CD4-positive, alpha-beta memory T cell (primary cell): ENCODE measurements around the gene EMD. TPM values are rescaled to one million over a fixed set of nuclear protein-coding genes. Genes with fewer than 3 reads are reported as not detected.
"Not testable (repeated sequence)": the region's sequence is repeated elsewhere in the genome, so short reads cannot be mapped to it uniquely, and the experiment has no call there.

ENCODE experiments used
- CTCF ChIA-PET: fragments of 350-600 bp; sonication (Branson Sonifier 250); formaldehyde crosslinking; loops from one replicate; lab custom pipeline; 2021; ENCODE audit warnings: inconsistent platforms; ENCODE audit not compliant: partially characterized antibody; lab: Charles Lee
- POLR2A ChIA-PET: fragments of 350-600 bp; sonication (Branson Sonifier 250); formaldehyde crosslinking; loops from one replicate; lab custom pipeline; 2021; ENCODE audit not compliant: partially characterized antibody; lab: Charles Lee
- DNase-seq, 5 donors: peaks; one replicate each; pipeline versions ENCODE4 v3.0.0 to v3.0.0-alpha.2; 2020 to 2022; ENCODE audit warnings: mixed read lengths in 1 of 5
- H3K27ac ChIP-seq: one replicate; pipeline ENCODE4 v1.7.0; 2013; ENCODE audit warnings: low read depth, low read length
- H3K27me3 ChIP-seq: 2 replicates; pipeline ENCODE4 v1.7.0; 2013; ENCODE audit warnings: mild to moderate bottlenecking, low read length, moderate library complexity; ENCODE audit not compliant: insufficient read depth
- H3K36me3 ChIP-seq: 2 replicates; pipeline ENCODE4 v1.7.0; 2013; ENCODE audit warnings: mild to moderate bottlenecking, low read length, moderate library complexity; ENCODE audit not compliant: insufficient read depth
- H3K4me1 ChIP-seq: 2 replicates; pipeline ENCODE4 v1.7.0; 2013; ENCODE audit warnings: mild to moderate bottlenecking, low read length, moderate library complexity; ENCODE audit not compliant: insufficient read depth
- H3K4me3 ChIP-seq, 2 donors: one replicate each; pipeline ENCODE4 v1.7.0; 2013; ENCODE audit warnings: low read length in 2 of 2, mild to moderate bottlenecking in 1 of 2
- H3K9me3 ChIP-seq, 2 donors: one replicate each; pipeline ENCODE4 v1.7.0; 2013; ENCODE audit warnings: low read length in 2 of 2, control low read depth in 1 of 2; ENCODE audit not compliant: control insufficient read depth in 1 of 2
- H3K27ac Mint-ChIP-seq, 7 donors: one replicate each; pipeline ENCODE4 v1.8.0; 2020 to 2021; ENCODE audit warnings: mixed read lengths in 7 of 7, mild to moderate bottlenecking in 6 of 7, inconsistent platforms in 3 of 7, moderate library complexity in 3 of 7
- H3K27me3 Mint-ChIP-seq, 2 donors: one replicate each; pipeline ENCODE4 v1.8.0; 2020 to 2021; ENCODE audit warnings: mixed read lengths in 2 of 2
- H3K36me3 Mint-ChIP-seq, 2 donors: one replicate each; pipeline ENCODE4 v1.8.0; 2020 to 2021; ENCODE audit warnings: mixed read lengths in 2 of 2, inconsistent platforms in 1 of 2, mild to moderate bottlenecking in 1 of 2
- H3K4me1 Mint-ChIP-seq, 4 donors: one replicate each; pipeline ENCODE4 v1.8.0; 2020 to 2021; ENCODE audit warnings: mixed read lengths in 4 of 4, mild to moderate bottlenecking in 1 of 4
- H3K4me3 Mint-ChIP-seq, 8 donors: one replicate each; pipeline ENCODE4 v1.8.0; 2020 to 2021; ENCODE audit warnings: mixed read lengths in 8 of 8, mild to moderate bottlenecking in 7 of 8, moderate library complexity in 6 of 8, inconsistent platforms in 3 of 8
- H3K9me3 Mint-ChIP-seq, 8 donors: one replicate each; pipeline ENCODE4 v1.8.0; 2020 to 2021; ENCODE audit warnings: mixed read lengths in 8 of 8, mild to moderate bottlenecking in 5 of 8, inconsistent platforms in 3 of 8, moderate library complexity in 1 of 8
- intact Hi-C: fragments of 100-400 bp; cut with micrococcal nuclease; formaldehyde crosslinking; loops from one replicate; pipeline ENCODE4 v1.15.1; 2023
- polyA plus RNA-seq, 2 donors: library from polyadenylated mRNA; unstranded; fragments of 300-500 nt; fragmentation: Illumina TruSeq; gene quantifications; one replicate each; pipeline ENCODE4 v1.2.3, GENCODE V29; 2021
- total RNA-seq, 2 experiments: library from RNA; stranded (reverse); gene quantifications; one replicate each; pipeline ENCODE4 v1.2.3, GENCODE V29; 2021

The EMD gene
- total and polyA plus RNA-seq, 4 experiments from 2014 or later, result 30.3 to 88.7 (median 61.2) TPM

DNA sequence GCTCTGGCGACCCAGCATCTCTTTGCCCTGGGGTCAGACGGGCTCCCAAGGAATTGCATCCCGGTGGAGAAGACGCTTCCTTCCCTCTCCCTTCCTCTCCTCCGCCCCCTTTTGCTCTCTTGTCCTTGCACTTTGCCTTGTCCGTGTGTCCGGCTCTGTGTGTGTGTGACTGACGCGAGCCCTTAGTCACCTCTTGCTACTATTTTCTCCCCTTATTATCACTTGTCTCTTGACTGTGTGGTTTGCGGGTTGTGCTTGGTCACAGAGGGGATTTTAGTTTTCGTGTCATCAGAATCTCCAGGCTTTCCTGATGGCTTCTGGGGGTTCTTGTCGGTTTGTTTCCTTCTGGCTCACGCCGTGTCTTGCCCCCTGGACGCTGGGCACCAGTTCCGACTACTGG lies 36.0 kb upstream of the EMD start:
- POLR2A ChIA-PET, H3K27ac Mint-ChIP-seq, H3K9me3 Mint-ChIP-seq, H3K4me3 ChIP-seq, intact Hi-C loops, H3K36me3 Mint-ChIP-seq, H3K27me3 Mint-ChIP-seq, H3K36me3 ChIP-seq, DNase-seq, H3K27me3 ChIP-seq, H3K4me3 Mint-ChIP-seq, H3K4me1 ChIP-seq, CTCF ChIA-PET, H3K27ac ChIP-seq, H3K9me3 ChIP-seq: not testable (repeated sequence)
- H3K4me1 Mint-ChIP-seq, result peaks cover 6 to 11% (median 8%) of the 10 kb centered on the region in 4 donors

DNA sequence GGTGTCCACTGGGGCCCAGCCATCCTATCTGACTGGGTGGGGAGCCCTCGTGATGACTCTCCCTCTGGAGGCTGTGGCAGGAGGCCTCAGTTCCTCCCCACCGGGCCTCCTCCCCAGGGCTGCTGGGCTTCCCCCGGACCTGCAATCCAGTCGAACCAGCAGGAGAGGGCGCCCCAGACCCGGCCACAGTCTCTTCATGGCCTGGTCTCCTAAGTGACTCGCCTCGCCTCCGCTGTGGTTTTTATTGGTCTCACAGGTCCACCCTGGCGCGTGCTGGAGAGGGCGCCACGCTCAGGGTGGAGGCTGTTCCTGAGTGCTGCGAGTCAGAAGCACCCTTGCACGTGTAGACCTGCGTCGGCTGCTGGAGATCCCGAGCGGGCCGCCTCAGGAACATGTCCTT lies 35.5 kb upstream of the EMD start:
- H3K4me3 Mint-ChIP-seq, H3K27me3 Mint-ChIP-seq, H3K27me3 ChIP-seq, H3K9me3 Mint-ChIP-seq, intact Hi-C loops, POLR2A ChIA-PET, H3K4me3 ChIP-seq, H3K36me3 ChIP-seq, CTCF ChIA-PET, H3K27ac ChIP-seq, DNase-seq, H3K9me3 ChIP-seq, H3K27ac Mint-ChIP-seq: not testable (repeated sequence)
- H3K4me1 ChIP-seq, result peaks cover 14% of the 10 kb centered on the region
- peaks cover 10 to 15% (median 12%) of the 10 kb centered on the region in 4 donors for H3K4me1 Mint-ChIP-seq
- peaks cover 0 to 11% of the 10 kb centered on the region in 2 donors for H3K36me3 Mint-ChIP-seq

DNA sequence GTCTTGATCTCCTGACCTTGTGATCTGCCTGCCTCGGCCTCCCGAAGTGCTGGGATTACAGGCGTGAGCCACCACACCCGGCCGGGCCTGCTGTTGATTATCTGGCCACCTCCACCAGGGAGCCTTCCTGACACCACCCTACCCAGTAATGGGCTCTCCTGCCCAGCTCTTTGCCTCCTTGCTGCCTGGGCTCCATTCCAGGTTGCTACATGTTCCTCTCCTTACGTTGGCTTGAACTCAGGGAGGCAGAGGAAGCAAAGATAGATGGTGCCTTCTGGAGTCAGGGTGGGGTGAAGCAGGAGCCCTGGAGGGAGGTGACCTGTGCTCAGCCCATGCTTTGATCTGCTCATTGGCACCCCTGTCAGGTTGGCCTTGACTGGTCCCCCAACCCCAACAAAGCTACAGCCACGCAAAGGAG lies 31.0 kb upstream of the EMD start:
- H3K27me3 ChIP-seq, result no peaks in the 10 kb centered on the region
- no peak overlapping the region for H3K27ac ChIP-seq
- Mint-ChIP-seq H3K4me3 (peak overlapping the region; percentile 6 to 72 (median 45)), H3K9me3 (no peaks in the 10 kb centered on the region), H3K36me3 (peaks cover 3 to 31% of the 10 kb centered on the region in 2 donors), H3K4me1 (peaks cover 15 to 58% (median 37%) of the 10 kb centered on the region in 4 donors), H3K27me3 (no peaks in the 10 kb centered on the region), H3K27ac (peak overlapping the region; percentile 77 to 99 (median 90))
- DNase-seq, result peak in 3 of 5 donors; percentile 22 to 35 (median 25)
- ChIA-PET CTCF (no interaction called here), POLR2A (interaction anchor here (0.9 to 12.9 kb wide), 4 partner anchors 18 to 179 kb away, joined by 3 to 245 read pairs (median 5); partner anchors contain the start of gene RPL10)
- H3K4me1 ChIP-seq, result peaks cover 59% of the 10 kb centered on the region
- H3K36me3 ChIP-seq, result peaks cover 36% of the 10 kb centered on the region
- intact Hi-C loops, result no loop called here
- no peaks in the 10 kb centered on the region for H3K9me3 ChIP-seq
- H3K4me3 ChIP-seq, result no peak overlapping the region

DNA sequence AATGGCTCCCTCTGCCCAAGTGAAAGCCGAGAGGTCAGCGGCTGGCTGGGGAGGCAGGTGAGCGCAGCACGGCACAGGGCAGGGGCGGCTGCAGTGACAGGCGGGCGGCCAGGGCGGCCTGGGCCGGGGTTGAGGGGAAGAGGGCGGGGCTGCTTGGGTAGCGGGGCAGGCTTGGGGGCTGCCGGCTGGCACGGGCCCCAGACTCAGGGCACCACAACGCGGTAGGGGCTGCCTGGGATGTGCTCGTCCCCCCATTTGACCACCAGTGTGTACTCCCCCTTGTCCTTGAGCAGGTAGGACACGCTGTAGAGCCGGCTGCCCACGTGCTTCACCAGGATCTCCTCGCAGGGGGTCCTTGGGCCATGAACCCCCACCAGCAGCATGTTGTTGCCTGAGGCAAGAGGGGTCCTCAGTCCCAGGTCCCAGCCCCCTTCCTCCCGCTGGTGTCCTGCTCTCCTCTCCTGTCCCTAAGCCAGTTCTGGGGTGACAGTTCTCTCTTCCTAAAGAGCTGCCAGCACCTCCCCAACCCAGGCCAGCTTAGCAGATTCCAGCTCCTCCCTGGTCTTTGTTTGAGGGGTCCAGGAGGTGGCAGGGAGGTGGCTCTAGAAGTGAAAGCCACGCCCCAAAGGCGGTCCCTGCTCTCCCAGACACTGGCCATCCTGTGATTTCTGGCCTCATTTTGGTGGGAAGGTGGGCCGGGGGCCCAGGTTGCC lies 30.3 kb upstream of the EMD start:
- no peaks in the 10 kb centered on the region for H3K27me3 Mint-ChIP-seq
- POLR2A ChIA-PET, result interaction anchor here (0.8 to 12.9 kb wide), 4 partner anchors 17 to 141 kb away, joined by 3 to 245 read pairs (median 6); partner anchors contain the start of gene RPL10
- peak overlapping the region in 4 of 8 donors; percentile 15 to 72 (median 48) for H3K4me3 Mint-ChIP-seq
- peak in 3 of 5 donors; percentile 15 to 33 (median 18) for DNase-seq
- peaks cover 66% of the 10 kb centered on the region for H3K4me1 ChIP-seq
- H3K27ac ChIP-seq, result peak overlapping the region; percentile 21
- peaks cover 17 to 65% (median 41%) of the 10 kb centered on the region in 4 donors for H3K4me1 Mint-ChIP-seq
- H3K9me3 Mint-ChIP-seq, result no peaks in the 10 kb centered on the region
- intact Hi-C loops, result no loop called here
- peaks cover 3 to 31% of the 10 kb centered on the region in 2 donors for H3K36me3 Mint-ChIP-seq
- CTCF ChIA-PET, result interaction anchor here (0.9 kb wide), 1 partner anchor 24 kb away, joined by 3 read pairs; no protein-coding TSS in a partner anchor
- H3K27me3 ChIP-seq, result no peaks in the 10 kb centered on the region
- H3K36me3 ChIP-seq, result peaks cover 43% of the 10 kb centered on the region
- H3K4me3 ChIP-seq, result no peak overlapping the region
- no peaks in the 10 kb centered on the region for H3K9me3 ChIP-seq
- peak overlapping the region; percentile 55 to 99 (median 87) for H3K27ac Mint-ChIP-seq

DNA sequence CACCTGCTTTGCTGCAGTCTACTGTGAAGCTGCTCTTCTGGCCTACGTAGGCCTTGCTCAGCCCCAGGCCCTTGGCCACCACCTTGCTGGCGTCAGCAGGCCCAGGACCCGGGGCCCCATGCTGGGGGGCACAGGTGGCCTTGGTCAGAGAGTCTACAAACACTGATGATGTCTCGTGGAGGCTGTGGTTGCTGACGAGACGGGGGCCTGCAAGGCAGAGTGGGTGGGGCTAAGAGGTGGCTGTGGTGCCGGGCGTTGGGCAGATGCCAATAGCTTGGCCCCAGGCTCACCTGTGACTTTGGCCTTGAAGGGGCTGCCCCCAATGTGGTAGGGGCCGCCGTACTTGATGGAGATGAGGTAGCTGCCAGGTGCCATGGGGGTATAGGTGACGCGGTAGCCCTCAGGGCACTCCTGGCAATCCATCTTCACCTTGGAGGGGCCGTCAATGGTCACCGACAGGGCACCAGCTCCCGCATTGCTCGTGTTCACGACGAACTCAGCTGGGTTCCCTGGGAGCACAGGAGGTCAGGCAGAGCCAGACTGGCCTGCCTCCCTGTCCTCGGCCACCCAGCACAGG lies 29.6 kb upstream of the EMD start:
- peaks cover 49% of the 10 kb centered on the region for H3K36me3 ChIP-seq
- ChIA-PET POLR2A (interaction anchor here (0.8 to 12.9 kb wide), 4 partner anchors 17 to 140 kb away, joined by 3 to 245 read pairs (median 6); partner anchors contain the start of gene RPL10), CTCF (interaction anchor here (0.9 kb wide), 1 partner anchor 24 kb away, joined by 3 read pairs; no protein-coding TSS in a partner anchor)
- H3K36me3 Mint-ChIP-seq, result peaks cover 3 to 31% of the 10 kb centered on the region in 2 donors
- peaks cover 22 to 71% (median 41%) of the 10 kb centered on the region in 4 donors for H3K4me1 Mint-ChIP-seq
- H3K4me3 Mint-ChIP-seq, result peak overlapping the region in 5 of 8 donors; percentile 4 to 51 (median 44)
- no peak overlapping the region for H3K4me3 ChIP-seq
- H3K27ac Mint-ChIP-seq, result peak overlapping the region in 6 of 7 donors; percentile 42 to 92 (median 79)
- DNase-seq, result peak in 3 of 5 donors; percentile 20 to 42 (median 20)
- no peaks in the 10 kb centered on the region for H3K27me3 ChIP-seq
- H3K4me1 ChIP-seq, result peaks cover 72% of the 10 kb centered on the region
- H3K9me3 ChIP-seq, result no peaks in the 10 kb centered on the region
- peak overlapping the region; percentile 21 for H3K27ac ChIP-seq
- no peaks in the 10 kb centered on the region for H3K27me3 Mint-ChIP-seq
- no peaks in the 10 kb centered on the region for H3K9me3 Mint-ChIP-seq
- intact Hi-C loops, result no loop called here

DNA sequence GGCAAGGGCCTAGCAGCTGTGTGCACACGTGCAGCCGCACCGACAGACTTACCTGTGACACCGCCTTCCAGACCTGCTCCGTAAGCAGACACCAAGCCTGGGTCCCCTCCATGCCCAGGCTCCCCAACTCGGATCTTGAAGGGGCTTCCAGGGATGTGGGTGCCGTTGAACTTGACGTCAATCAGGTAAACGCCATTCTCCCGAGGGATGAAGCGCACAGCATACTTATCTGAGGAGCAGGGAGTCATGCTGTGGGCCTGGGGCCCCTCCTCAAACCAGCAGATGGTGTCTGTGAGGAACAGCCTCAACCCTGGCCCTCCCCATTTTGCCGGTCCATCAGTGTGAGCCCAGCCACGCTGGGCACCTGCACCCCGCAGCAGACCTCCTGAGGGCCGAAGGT lies 29.1 kb upstream of the EMD start:
- Mint-ChIP-seq H3K36me3 (peaks cover 3 to 31% of the 10 kb centered on the region in 2 donors), H3K4me1 (peaks cover 22 to 72% (median 41%) of the 10 kb centered on the region in 4 donors), H3K4me3 (peak overlapping the region in 5 of 8 donors; percentile 4 to 70 (median 33)), H3K27me3 (no peaks in the 10 kb centered on the region), H3K9me3 (no peaks in the 10 kb centered on the region), H3K27ac (peak overlapping the region; percentile 19 to 92 (median 75))
- POLR2A ChIA-PET, result interaction anchor here (1.0 to 12.9 kb wide), 5 partner anchors 16 to 140 kb away, joined by 3 to 245 read pairs (median 4); partner anchors contain the start of genes EMD and RPL10
- Histone ChIP-seq H3K36me3 (peaks cover 55% of the 10 kb centered on the region), H3K4me3 (no peak overlapping the region), H3K9me3 (no peaks in the 10 kb centered on the region), H3K27ac (no peak overlapping the region), H3K4me1 (peaks cover 78% of the 10 kb centered on the region), H3K27me3 (no peaks in the 10 kb centered on the region)
- CTCF ChIA-PET, result interaction anchor here (0.9 kb wide), 1 partner anchor 23 kb away, joined by 3 read pairs; no protein-coding TSS in a partner anchor
- intact Hi-C loops, result no loop called here
- DNase-seq, result peak in 1 of 5 donors; percentile 33
